WTC11 (cell line): ENCODE measurements around the gene TCF12.

Experiments used
- AFF4 ChIP-seq: sonication (generic); formaldehyde crosslinking; IDR thresholded peaks from 2 replicates; pipeline ENCODE4 v1.8.1; 2023; ENCODE audit warnings: mild to moderate bottlenecking, missing genetic modification reagents, borderline replicate concordance
- ATF2 ChIP-seq: sonication (generic); formaldehyde crosslinking; IDR thresholded peaks from 2 replicates; pipeline ENCODE4 v1.8.1; 2022; ENCODE audit warnings: low read depth, missing genetic modification reagents, borderline replicate concordance
- CREM ChIP-seq: sonication (generic); formaldehyde crosslinking; IDR thresholded peaks from 2 replicates; pipeline ENCODE4 v1.8.1; 2022; ENCODE audit warnings: mild to moderate bottlenecking, missing genetic modification reagents, moderate library complexity
- CTCF ChIP-seq: fragments of 200-600 bp; IDR thresholded peaks from 2 replicates; pipeline ENCODE4 v1.8.0; 2022; ENCODE audit warnings: antibody characterized with exemption
- E2F1 ChIP-seq: sonication (generic); formaldehyde crosslinking; IDR thresholded peaks from 2 replicates; pipeline ENCODE4 v1.8.0; 2022; ENCODE audit warnings: mild to moderate bottlenecking, missing genetic modification reagents
- ESRRA ChIP-seq: sonication (generic); formaldehyde crosslinking; IDR thresholded peaks from 2 replicates; pipeline ENCODE4 v1.8.1; 2022; ENCODE audit warnings: mild to moderate bottlenecking, missing genetic modification reagents, borderline replicate concordance
- HMGXB4 ChIP-seq: sonication (generic); formaldehyde crosslinking; IDR thresholded peaks from 2 replicates; pipeline ENCODE4 v1.8.1; 2023; ENCODE audit warnings: mild to moderate bottlenecking, moderate library complexity, missing genetic modification reagents
- MAX ChIP-seq: sonication (generic); formaldehyde crosslinking; IDR thresholded peaks from 2 replicates; pipeline ENCODE4 v1.8.0; 2022; ENCODE audit warnings: mild to moderate bottlenecking, missing genetic modification reagents
- OVOL2 ChIP-seq: fragments of 250-450 bp; sonication (Bioruptor Pico); IDR thresholded peaks from 2 replicates; pipeline ENCODE4 v1.9.0; 2021; ENCODE audit warnings: mild to moderate bottlenecking, borderline replicate concordance
- SMAD3 ChIP-seq: sonication (generic); formaldehyde crosslinking; IDR thresholded peaks from 2 replicates; pipeline ENCODE4 v1.8.0; 2022; ENCODE audit warnings: missing genetic modification reagents, mild to moderate bottlenecking, borderline replicate concordance
- SP1 ChIP-seq: sonication (generic); formaldehyde crosslinking; conservative IDR thresholded peaks from 2 replicates; pipeline ENCODE4 v1.8.1; 2022; ENCODE audit warnings: missing genetic modification reagents
- ZBTB21 ChIP-seq: sonication (generic); formaldehyde crosslinking; IDR thresholded peaks from 2 replicates; pipeline ENCODE4 v1.8.1; 2023; ENCODE audit warnings: mild to moderate bottlenecking, missing genetic modification reagents, borderline replicate concordance
- ZSCAN18 ChIP-seq: fragments of 250-450 bp; sonication (Bioruptor Pico); IDR thresholded peaks from 2 replicates; pipeline ENCODE4 v2.1.2; 2022; ENCODE audit warnings: mild to moderate bottlenecking, moderate library complexity

- no peak for TF ChIP-seq AFF4
- no peak for TF ChIP-seq ESRRA
- no peak for TF ChIP-seq CTCF
- no peak for TF ChIP-seq SMAD3 (CRISPR knock-in tag)
- TF ChIP-seq ATF2 (CRISPR knock-in tag) = no peak
- no peak for TF ChIP-seq ZBTB21 (CRISPR knock-in tag)
- no peak for TF ChIP-seq E2F1 (CRISPR knock-in tag)
- TF ChIP-seq CREM (CRISPR knock-in tag) = no peak
- TF ChIP-seq OVOL2 (CRISPR knock-in tag) = no peak
- TF ChIP-seq HMGXB4 = no peak
- TF ChIP-seq ZSCAN18 (CRISPR knock-in tag) = no peak
- TF ChIP-seq MAX (CRISPR knock-in tag) = no peak
- no peak for TF ChIP-seq SP1 (CRISPR knock-in tag)
These were observed 276.9 kb downstream of the TCF12 start for GRCh38 chr15:57195326-57195725.
